GM19397 (cell line): Measurements from ENCODE around the gene ASPDH.
"Not testable (repeated sequence)": the region's sequence is repeated elsewhere in the genome, so short reads cannot be mapped to it uniquely, and the experiment has no call there.

Experiments
- ATAC-seq: cut with Tn5 transposase; IDR thresholded peaks from one replicate; pipeline ENCODE4 v1.9.1; 2021; ENCODE audit warnings: mild to moderate bottlenecking, moderate library complexity; ENCODE audit not compliant: unreplicated experiment

ASPDH gene

GRCh38 chr19:50480281-50481111 lies 33.2 kb downstream of the ASPDH start:
- ATAC-seq, result no peak

GRCh38 chr19:50479761-50480251 lies 33.9 kb downstream of the ASPDH start:
- ATAC-seq, result no peak

DNA sequence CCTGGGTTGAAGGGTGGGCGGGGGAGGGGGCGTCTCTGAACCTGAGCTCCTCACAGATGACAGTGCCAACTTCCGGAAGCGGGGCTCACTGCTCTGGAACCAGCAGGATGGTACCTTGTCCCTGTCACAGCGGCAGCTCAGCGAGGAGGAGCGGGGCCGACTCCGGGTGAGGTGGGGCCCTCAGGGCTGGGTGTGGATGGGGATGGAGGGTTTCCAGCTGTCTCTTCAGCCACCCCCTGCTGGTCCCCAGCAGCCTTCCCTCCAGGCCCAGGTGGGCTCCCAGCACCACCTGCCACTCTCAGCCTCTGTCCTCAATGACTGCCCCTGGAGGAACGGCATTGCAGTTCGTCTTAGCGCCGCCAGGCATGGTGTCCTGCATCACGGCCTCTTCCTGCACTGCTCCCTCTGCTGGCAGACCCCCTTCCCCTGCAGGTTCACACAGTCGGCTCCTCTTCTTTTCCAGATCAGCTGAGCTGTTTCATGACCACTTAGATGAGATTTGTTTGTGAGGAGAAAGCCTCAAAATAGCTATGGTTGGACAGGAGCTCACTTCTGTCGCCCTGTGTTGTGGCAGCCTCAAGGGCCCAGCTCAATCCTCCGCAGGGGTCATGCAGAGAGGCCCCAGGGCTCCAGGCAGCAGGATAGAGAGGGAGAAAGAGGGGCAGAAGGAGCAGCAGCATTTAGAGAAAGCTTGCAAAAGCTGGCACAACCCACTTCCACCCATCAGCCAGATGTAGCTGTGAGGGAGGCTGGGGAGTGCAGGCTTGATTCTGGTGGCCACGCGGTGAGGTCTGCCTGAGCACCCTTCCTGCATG lies 34.6 kb downstream of the ASPDH start:
- no peak for ATAC-seq

- no peak for ATAC-seq
Observed at GRCh38 chr19:50477751-50478515, 35.8 kb downstream of the ASPDH start.

- ATAC-seq, result no peak
Observed at GRCh38 chr19:50476907-50477238, 36.8 kb downstream of the ASPDH start.

- peak; percentile 86 for ATAC-seq
Observed at GRCh38 chr19:50476224-50476906, 37.3 kb downstream of the ASPDH start, which contains the start of the genes EMC10 and GARIN5A. Gene EMC10 (plus strand): TSS chr19:50476507. CDS start chr19:50476545, 38 bp downstream. Gene GARIN5A (minus strand): TSS chr19:50476848. CDS start chr19:50476388, 460 bp downstream.

GRCh38 chr19:50475736-50476223 lies 37.9 kb downstream of the ASPDH start:
- ATAC-seq, result no peak

DNA sequence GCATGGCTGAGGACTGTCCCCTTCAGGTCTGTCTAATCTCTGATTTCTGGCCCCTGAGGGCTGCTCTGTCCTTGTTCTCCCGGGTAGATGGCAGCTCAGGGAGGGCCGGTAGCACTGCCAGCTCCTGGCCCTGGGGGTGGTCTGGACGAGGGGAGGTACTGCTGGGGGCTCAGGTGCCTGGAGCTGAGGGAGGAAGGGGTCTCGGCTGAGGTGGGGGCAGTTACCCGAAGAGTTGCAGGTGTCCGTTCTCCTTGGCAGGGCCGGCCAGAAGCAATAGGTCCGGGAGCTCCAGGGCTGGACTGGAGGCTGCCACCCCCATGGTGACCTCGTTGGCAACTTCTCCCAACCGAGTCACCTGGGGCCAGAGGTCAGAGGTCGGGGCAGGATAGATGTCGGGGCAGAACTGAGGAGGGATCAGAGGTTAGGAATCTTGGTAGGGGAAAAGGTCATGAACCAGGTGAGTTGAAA lies 38.6 kb downstream of the ASPDH start:
- ATAC-seq, result no peak

DNA sequence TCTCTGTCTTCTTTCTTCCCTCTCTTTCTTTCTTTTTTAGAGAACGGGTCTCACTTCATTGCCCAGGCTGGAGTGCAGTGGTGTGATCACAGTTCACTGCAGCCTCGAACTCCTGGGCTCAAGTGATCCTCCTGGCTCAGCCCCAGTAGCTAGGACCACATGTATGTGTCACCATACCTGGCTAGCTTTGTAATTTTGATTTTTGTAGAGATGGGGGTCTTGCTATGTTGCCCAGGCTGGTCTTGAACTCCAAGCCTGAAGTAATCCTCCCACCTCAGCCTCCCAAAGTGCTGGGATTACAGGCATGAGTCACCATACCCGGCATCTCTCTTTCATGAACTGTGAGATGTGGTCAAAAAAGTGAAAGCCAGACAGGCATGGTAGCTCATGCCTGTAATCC lies 40.4 kb downstream of the ASPDH start:
- not testable (repeated sequence) for ATAC-seq

DNA sequence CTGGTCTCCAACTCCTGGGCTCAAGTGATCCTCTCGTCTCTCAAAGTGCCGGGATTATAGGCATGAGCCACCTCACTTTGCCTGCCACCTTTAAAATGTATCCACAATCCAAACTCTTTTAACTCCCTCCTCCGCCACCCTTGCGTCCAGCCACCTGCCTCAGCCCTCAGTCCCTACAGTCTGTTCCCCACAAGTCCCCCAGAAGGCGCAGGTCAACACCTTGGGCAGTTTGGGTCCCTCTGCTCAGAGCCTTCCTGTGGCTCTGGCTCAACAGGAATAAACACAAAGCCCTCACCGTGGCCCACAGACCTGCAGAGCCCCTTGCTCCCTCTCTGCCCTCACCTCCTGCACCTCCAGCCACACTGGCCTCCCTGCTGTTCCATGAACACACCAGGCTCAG lies 44.9 kb downstream of the ASPDH start:
- ATAC-seq, result no peak

GRCh38 chr19:50467566-50467965 lies 46.1 kb downstream of the ASPDH start:
- ATAC-seq, result no peak

GRCh38 chr19:50466706-50467039 lies 47.0 kb downstream of the ASPDH start:
- ATAC-seq, result no peak

DNA sequence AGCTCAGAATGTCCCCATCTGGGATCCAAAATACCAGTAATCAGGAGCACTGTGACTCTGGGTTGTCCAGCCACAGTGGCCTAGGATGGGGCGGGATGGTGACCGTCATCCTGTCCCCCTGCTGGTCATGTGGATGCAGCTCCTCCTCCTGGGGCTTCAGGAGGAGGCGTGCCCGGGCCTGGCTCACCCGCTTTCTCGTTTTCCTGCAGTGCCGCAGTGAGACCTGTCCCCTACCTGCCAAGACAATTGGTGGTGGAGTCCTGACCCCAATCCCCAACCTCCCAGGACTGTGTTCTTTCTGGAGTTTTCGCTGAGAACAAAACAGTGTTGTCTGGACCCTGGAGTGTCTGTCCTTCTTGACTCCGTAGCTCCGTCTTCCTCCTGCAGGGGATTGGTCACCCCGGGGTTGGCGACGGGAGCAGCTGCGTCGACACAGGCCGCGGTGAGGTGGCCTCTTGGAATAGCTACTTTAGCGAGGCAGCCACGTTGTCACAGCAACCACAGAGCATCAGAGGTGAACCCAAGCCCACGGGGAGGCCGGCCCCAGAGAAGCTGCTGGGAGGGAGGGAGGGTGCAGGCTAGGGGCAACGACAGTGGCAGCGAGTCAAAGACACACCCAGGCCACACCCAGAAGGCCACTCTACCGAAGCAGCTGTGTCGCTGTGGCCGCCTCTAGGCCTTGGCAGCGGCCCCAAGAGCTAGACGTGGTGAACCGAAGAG lies 47.6 kb downstream of the ASPDH start:
- ATAC-seq, result no peak

DNA sequence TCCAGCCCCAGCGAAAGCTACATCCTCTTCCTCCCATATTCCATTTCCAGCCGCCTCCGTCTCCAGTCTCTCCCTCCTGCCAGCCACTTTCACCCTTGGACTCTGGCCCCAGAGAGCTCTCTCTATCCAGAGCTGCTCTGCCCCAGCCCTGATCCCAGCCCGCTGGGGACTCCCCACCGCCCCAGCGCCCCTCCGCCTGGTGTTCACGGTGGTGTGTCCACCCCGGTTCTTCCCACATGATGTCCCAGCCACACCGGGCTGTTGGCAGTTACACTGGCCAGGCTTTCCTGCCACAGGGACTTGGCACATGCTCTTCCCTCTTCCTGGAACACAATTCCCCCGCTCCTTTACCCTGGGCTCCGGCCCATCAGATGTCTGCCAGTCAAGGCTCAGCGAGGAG lies 48.7 kb downstream of the ASPDH start:
- ATAC-seq, result no peak

DNA sequence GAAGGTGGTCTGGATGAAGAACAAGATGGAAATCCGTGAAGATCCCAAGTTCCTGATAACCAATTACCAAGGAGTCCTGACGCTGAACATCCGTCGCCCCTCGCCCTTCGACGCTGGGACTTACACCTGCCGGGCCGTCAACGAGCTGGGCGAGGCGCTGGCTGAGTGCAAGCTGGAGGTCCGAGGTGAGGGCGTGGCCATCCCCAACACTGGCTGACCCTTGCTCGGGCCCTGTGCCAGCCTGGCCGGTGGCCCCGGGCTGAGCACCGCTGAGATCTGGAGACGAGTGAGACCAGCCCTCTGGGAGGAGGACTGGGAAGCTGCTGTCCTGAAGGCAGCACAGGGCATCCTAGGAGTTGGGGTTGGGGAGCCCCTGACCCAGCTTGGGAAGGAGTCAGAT lies 49.4 kb downstream of the ASPDH start:
- no peak for ATAC-seq

- no peak for ATAC-seq
Observed at GRCh38 chr19:50462970-50463369, 50.7 kb downstream of the ASPDH start.
